ENCODE results near the gene TAAR6.
"Not testable (repeated sequence)": the region's sequence is repeated elsewhere in the genome, so short reads cannot be mapped to it uniquely, and the experiment has no call there.

TAAR6 gene

GRCh38 chr6:132552372-132552771, 17.8 kb upstream of the TAAR6 start, which contains the start of gene TAAR8:
TSS of gene TAAR8 (plus strand) at chr6:132552672. CDS start at chr6:132552693, 21 bp downstream.
- Histone ChIP-seq H3K4me3 (ENCODE audit: low read length) (no peak within 1 kb of the TSS), H3K4me1 (ENCODE audit: low read length) (no peaks in the 10 kb centered on the region), H3K27me3 (replicated peaks; ENCODE audit: insufficient read depth, low read length) (no peaks in the 10 kb centered on the region), H4K20me1 (ENCODE audit: insufficient read depth, low read length) (no peaks in the 10 kb centered on the region), H3K9me3 (replicated peaks; ENCODE audit: insufficient read depth, low read length) (no peaks in the 10 kb centered on the region), H3F3A (ENCODE audit: insufficient read depth, low read length) (no peaks in the 10 kb centered on the region), H3K4me2 (ENCODE audit: low read depth, low read length) (no peak within 1 kb of the TSS), H2AFZ (ENCODE audit: low read length) (no peak within 1 kb of the TSS), H3K9me2 (replicated peaks; ENCODE audit: insufficient read depth, low read length) (no peaks in the 10 kb centered on the region), H3K9ac (ENCODE audit: low read length) (no peak within 1 kb of the TSS), H3K27ac (ENCODE audit: low read length) (no peak within 1 kb of the TSS), H3K36me3 (replicated peaks; ENCODE audit: insufficient read depth, low read length) (no peaks in the 10 kb centered on the region), H3K79me2 (ENCODE audit: low read length) (no peaks in the 10 kb centered on the region)
- DNase-seq, result no peak
- TF ChIP-seq EZH2 (optimal IDR thresholded peaks at IDR 0.05; ENCODE audit: low read depth, low read length), result no peak
- no peak for TF ChIP-seq CTCF (IDR thresholded peaks at IDR 0.05; ENCODE audit: low read length)
- no peak for TF ChIP-seq EZH2phosphoT487 (IDR thresholded peaks at IDR 0.05; ENCODE audit: low read length)

- H3K9me2 ChIP-seq (replicated peaks; ENCODE audit: insufficient read depth, low read length); H3K27ac ChIP-seq (ENCODE audit: low read length); H3K36me3 ChIP-seq (replicated peaks; ENCODE audit: insufficient read depth, low read length); H3K4me3 ChIP-seq (ENCODE audit: low read length); H3K9ac ChIP-seq (ENCODE audit: low read length); H3K4me2 ChIP-seq (ENCODE audit: low read depth, low read length); H3K79me2 ChIP-seq (ENCODE audit: low read length); H2AFZ ChIP-seq (ENCODE audit: low read length); H3K4me1 ChIP-seq (ENCODE audit: low read length); DNase-seq; H3K27me3 ChIP-seq (replicated peaks; ENCODE audit: insufficient read depth, low read length); H4K20me1 ChIP-seq (ENCODE audit: insufficient read depth, low read length); H3K9me3 ChIP-seq (replicated peaks; ENCODE audit: insufficient read depth, low read length); H3F3A ChIP-seq (ENCODE audit: insufficient read depth, low read length): not testable (repeated sequence)
Measured at GRCh38 chr6:132560087-132560486, 10.0 kb upstream of the TAAR6 start.

GRCh38 chr6:132566404-132566803, 3.7 kb upstream of the TAAR6 start:
- Histone ChIP-seq H3K79me2 (ENCODE audit: low read length) (no peaks in the 10 kb centered on the region), H4K20me1 (ENCODE audit: insufficient read depth, low read length) (no peaks in the 10 kb centered on the region), H3K27ac (ENCODE audit: low read length) (no peak overlapping the region), H3K36me3 (replicated peaks; ENCODE audit: insufficient read depth, low read length) (no peaks in the 10 kb centered on the region), H3K4me3 (ENCODE audit: low read length) (no peak overlapping the region), H3F3A (ENCODE audit: insufficient read depth, low read length) (no peaks in the 10 kb centered on the region), H3K4me1 (ENCODE audit: low read length) (no peaks in the 10 kb centered on the region), H3K9ac (ENCODE audit: low read length) (no peak overlapping the region), H3K9me2 (replicated peaks; ENCODE audit: insufficient read depth, low read length) (no peaks in the 10 kb centered on the region), H2AFZ (ENCODE audit: low read length) (no peak overlapping the region), H3K27me3 (replicated peaks; ENCODE audit: insufficient read depth, low read length) (no peaks in the 10 kb centered on the region), H3K9me3 (replicated peaks; ENCODE audit: insufficient read depth, low read length) (no peaks in the 10 kb centered on the region), H3K4me2 (ENCODE audit: low read depth, low read length) (no peak overlapping the region)
- TF ChIP-seq CTCF (IDR thresholded peaks at IDR 0.05; ENCODE audit: low read length), result no peak
- no peak for TF ChIP-seq EZH2 (optimal IDR thresholded peaks at IDR 0.05; ENCODE audit: low read depth, low read length)
- TF ChIP-seq EZH2phosphoT487 (IDR thresholded peaks at IDR 0.05; ENCODE audit: low read length), result no peak
- DNase-seq, result no peak

- no peak for TF ChIP-seq EZH2phosphoT487 (IDR thresholded peaks at IDR 0.05; ENCODE audit: low read length)
- TF ChIP-seq EZH2 (optimal IDR thresholded peaks at IDR 0.05; ENCODE audit: low read depth, low read length), result no peak
- TF ChIP-seq CTCF (IDR thresholded peaks at IDR 0.05; ENCODE audit: low read length), result no peak
- Histone ChIP-seq H3K4me1 (ENCODE audit: low read length) (no peaks in the 10 kb centered on the region), H3K9ac (ENCODE audit: low read length) (no peak overlapping the region), H3F3A (ENCODE audit: insufficient read depth, low read length) (no peaks in the 10 kb centered on the region), H3K27me3 (replicated peaks; ENCODE audit: insufficient read depth, low read length) (no peaks in the 10 kb centered on the region), H3K79me2 (ENCODE audit: low read length) (no peaks in the 10 kb centered on the region), H2AFZ (ENCODE audit: low read length) (no peak overlapping the region), H3K36me3 (replicated peaks; ENCODE audit: insufficient read depth, low read length) (no peaks in the 10 kb centered on the region), H3K4me2 (ENCODE audit: low read depth, low read length) (no peak overlapping the region), H3K9me3 (replicated peaks; ENCODE audit: insufficient read depth, low read length) (no peaks in the 10 kb centered on the region), H3K27ac (ENCODE audit: low read length) (no peak overlapping the region), H4K20me1 (ENCODE audit: insufficient read depth, low read length) (no peaks in the 10 kb centered on the region), H3K9me2 (replicated peaks; ENCODE audit: insufficient read depth, low read length) (no peaks in the 10 kb centered on the region), H3K4me3 (ENCODE audit: low read length) (no peak overlapping the region)
- no peak for DNase-seq
Measured at GRCh38 chr6:132567566-132567965, 2.6 kb upstream of the TAAR6 start.

Measured in MM.1S (cell line).